Embryonic facial prominence (tissue), 1 donor: ENCODE data around the gene FHIT.
"Not testable (repeated sequence)": the region's sequence is repeated elsewhere in the genome, so short reads cannot be mapped to it uniquely, and the experiment has no call there.

ENCODE experiments used
- DNase-seq: peaks from one replicate; pipeline ENCODE4 v3.0.0-alpha.2; 2016; ENCODE audit errors: extremely low spot score

Gene FHIT

DNA sequence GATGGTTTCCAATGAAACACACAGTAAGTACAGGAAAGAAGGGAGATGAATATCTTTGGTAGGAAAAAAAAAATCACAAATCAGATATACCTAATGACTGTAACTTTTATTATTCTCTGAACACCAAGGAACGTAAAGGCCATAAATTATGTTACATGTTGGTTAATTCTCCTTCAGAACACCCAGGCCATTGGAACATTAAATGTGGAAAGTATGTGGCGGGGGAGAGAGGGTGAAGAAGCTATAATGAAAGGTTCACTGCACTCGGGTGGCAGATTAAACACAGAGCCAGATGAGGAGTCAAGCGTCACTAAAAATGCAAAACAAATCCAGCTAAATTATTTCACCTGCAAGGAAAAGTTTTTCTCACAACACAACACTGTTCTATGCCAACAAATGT is 193.8 kb downstream of the FHIT start:
- DNase-seq = no peak

DNA sequence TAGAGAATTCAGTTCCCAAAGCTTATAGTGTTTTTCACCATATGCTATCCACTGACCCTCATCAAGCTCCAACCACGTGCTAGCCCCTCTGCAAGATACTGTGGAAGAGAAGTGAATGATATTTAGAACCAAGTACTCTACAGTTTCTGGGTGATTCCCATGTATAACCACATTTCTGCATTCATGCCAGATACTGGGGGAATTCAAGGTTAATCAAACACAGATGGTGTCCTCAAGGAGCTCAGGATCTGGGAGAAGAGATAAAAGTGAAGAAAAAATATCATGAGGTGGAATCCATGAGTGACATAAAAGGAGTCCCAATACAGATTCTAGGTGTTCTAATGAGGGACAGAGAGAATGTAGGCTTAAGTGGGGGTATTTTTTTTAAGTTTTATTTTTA is 195.8 kb downstream of the FHIT start:
- no peak for DNase-seq

DNA sequence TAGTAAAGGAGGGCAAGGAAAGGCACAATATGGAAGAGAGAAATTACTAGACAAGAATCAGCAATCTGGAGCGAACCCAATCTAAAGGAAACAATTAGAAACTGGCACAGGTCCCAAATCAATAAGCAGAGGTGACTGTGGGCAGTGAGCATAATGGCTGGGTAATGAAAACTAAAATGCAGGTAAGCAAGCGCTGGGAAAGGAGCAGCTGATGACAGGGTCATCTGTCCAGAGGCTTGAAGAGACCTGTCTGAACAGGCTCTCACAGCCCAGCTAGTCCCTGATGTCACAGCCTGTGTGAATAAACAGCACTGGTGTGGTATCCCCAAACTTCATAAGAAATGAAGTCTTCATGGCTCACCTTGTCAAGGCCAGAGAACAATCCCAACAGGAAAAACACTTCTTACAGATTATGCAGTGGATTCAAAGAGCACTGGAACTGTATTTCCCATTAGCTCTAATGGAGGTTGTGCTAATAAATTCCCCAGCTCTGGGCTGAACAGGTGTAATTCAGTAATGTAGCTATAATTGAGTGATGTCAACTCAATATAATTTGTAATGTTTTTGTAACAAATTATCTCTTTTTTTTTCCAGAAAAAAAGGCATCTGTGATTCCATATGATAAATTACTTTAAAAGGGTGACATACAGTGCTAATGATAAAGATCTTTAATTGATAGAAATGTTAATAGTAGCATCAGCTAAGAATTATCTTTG is 197.3 kb downstream of the FHIT start:
- no peak for DNase-seq

DNA sequence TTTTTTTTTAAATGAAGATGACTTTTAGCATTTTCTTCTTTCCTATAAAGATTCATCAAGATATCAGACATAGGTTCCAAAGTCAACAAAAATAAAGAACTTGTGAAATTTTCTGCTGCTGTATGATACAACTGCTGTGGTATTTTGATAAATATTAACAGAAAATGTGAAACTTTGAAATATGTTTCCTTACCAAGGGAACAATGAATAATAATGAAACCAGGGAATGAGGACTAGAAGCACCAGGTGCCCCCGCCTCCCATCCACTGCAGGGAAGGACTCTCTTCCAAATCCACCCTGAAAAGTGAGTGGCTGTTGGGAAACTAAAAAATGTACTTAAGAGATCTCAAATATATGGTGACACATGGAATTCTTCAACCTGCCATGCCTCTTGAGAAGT is 198.4 kb downstream of the FHIT start:
- DNase-seq = no peak

GRCh38 chr3:61051666-61052065 is 199.6 kb downstream of the FHIT start:
- no peak for DNase-seq

DNA sequence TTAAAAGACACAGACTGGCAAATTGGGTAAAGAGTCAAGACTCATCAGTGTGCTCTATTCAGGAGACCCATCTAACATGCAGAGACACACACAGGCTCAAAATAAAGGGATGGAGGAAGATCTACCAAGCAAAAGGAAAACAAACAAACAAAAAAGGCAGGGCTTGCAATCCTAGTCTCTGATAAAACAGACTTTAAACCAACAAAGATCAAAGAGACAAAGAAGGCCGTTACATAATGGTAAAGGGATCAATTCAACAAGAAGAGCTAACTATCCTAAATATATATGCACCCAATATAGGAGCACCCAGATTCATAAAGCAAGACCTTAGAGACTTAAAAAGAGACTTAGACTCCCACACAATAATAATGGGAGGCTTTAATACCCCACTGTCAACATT is 206.1 kb downstream of the FHIT start:
- DNase-seq = not testable (repeated sequence)

- DNase-seq = no peak
Observed at GRCh38 chr3:61043156-61043555, 208.1 kb downstream of the FHIT start.

- no peak for DNase-seq
Observed at GRCh38 chr3:61040618-61041017, 210.6 kb downstream of the FHIT start.

- DNase-seq = no peak
Observed at GRCh38 chr3:61035573-61035972, 215.7 kb downstream of the FHIT start.

DNA sequence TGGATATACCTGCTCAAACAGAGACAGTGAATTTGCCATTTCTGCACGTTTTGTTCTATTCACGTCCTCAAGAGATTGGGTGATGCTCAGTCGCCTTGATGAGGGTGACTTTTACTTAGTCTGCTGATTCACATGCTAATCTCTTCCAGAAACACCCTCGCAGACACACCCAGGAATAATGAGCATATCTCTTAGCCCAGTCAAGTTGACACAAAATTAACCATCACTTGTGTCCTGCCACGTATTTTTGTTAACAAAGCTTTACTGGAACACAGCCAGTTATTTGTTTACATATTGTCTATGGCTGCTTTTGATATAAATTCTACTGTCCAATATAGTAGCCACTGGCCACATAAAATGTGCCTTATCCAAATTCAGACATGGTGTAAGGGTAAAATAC is 218.3 kb downstream of the FHIT start:
- no peak for DNase-seq

DNA sequence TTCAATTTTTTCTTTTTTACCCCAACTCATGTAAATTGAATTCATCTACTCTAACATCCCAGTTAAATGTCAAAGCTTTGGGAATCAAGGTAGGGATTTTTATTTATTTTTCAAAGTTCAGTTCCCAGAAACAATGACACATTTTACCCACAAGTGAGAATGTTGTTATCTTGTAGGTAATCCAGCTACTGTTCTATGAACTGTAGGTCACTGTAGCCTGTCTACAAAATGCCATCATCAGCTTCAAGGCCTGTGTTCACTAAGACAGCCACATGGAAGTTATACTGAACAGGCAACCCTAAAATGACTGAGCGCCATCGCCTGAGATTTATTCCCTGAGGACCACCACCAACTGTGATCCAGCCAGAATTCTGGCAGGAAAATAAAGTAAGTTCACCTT is 219.7 kb downstream of the FHIT start:
- DNase-seq = no peak

GRCh38 chr3:61030469-61031035 is 220.7 kb downstream of the FHIT start:
- no peak for DNase-seq

DNA sequence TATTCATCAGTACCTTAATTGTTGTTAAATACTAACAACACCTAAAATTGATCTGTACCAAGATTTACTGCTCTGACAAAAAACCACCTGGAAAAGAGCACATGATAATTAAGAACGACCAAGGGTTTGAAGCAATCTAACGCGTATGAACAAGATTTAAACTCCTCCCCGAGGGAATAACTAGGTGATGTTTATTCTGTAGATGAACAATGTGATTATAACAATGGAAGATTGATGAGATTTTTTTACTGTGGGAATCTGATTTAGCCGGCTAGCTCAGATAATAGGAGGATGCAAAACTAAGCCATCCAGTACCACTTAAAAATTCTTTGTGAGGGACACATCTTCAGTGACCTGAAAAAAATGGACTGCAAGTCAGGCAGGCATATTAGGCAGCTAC is 222.1 kb downstream of the FHIT start:
- DNase-seq = no peak

GRCh38 chr3:61018807-61019206 is 232.4 kb downstream of the FHIT start:
- DNase-seq = no peak

DNA sequence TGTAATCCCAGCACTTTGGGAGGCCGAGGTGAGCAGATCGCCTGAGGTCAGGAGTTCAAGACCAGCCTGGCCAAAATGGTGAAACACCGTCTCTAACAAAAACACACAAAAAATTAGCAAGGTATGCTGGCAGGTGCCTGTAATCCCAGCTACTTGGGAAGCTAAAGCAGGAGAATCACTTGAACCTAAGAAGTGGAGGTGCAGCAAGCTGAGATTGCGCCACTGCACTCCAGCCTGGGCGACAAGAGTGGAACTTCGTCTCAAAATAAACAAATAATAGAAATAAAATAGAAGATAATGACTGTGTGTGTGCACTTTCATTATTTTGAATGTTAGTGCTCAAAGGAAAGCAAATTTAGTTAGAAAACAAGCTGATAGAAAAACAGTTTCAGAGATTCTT is 234.2 kb downstream of the FHIT start:
- DNase-seq = not testable (repeated sequence)

- DNase-seq = no peak
Observed at GRCh38 chr3:61015859-61016258, 235.4 kb downstream of the FHIT start.

GRCh38 chr3:61015408-61015807 is 235.8 kb downstream of the FHIT start:
- DNase-seq = no peak

DNA sequence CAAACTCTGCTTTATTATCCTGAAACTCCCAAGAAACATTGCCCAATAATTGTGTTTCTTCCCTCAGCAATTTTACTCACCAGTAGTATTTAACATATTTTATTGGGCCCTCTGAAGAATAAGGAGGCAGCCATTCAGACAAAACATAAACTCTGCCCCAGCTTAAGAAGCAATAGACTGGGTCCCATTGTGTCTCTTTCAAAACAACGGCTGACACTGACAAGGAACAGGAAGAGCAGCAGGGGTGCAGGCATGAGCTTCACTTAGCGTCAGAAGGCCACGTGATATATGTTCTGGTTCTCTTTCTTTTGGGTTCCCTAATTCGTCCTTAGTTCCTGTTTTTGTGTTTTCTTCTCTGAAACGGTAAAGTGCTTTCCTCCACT is 242.3 kb downstream of the FHIT start:
- DNase-seq = no peak

- no peak for DNase-seq
Observed at GRCh38 chr3:61008153-61008997, 242.9 kb downstream of the FHIT start.

DNA sequence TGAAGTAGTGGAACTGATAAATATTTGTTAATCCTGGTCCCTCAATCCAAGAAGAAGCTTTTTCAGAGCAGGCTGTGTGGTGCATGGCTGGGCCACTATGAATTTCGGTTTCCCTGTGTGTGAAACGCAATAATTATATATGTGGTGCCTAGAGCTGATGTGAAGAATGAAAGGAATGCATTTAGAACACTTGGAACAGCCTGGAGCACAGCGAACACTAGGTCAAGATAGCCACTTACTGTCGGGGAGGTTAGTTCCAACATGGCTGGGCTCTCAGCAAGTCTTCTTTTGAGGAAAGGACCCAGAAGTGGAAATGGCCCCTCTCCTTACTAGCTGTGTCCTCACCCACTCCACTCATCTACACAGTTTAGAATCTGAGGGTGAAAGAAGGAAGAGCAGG is 245.7 kb downstream of the FHIT start:
- no peak for DNase-seq

DNA sequence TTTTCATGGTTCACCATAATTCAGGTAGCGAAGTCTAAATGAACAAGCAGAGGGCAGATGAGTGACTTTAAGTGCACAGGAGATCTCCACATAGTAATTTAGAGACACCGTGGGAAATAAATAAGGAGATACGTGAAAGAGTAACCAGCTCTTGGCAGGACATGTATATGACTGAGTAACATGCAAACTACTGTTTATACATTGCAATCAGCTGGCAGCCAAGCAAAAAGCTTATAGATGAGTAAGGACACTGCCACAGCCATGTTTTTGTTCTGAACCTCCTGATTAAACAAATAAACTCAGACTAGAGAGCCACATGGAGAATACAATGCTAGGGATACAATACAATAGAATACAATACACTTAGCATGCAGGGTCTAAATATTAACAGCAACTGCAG is 252.4 kb downstream of the FHIT start:
- DNase-seq = no peak

DNA sequence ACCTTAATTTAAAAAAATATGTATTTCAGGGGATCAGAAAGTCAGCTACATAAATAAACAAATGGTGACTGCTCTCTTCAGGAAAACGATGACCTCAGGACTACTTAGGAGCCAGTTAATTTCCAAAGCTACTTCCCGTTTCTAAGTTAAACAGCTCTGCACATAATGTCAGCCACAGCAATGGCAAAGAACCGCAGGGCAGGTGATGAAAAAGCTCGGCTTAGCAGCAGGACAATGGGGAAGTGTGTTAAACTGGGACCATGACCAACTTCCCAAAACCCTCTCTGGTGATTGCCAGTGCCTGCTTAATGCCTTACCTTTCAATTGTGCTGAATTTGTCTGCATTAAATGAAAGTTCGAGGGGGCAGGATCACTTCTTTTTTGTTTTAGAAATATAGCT is 258.9 kb downstream of the FHIT start:
- no peak for DNase-seq

DNA sequence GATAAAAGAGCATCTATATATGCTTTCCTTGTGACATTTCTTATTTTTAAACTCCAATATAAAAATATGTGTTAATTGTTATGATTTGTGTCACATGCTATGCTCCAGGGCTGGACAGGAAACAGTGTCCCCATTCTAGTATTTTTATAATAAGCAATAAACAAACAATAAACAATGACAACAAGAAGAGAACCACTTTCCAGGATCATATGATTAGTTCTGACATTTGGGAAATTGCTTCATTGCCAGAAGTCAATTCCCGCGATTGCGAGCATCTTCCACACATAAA is 260.9 kb downstream of the FHIT start:
- no peak for DNase-seq
